Measurements from ENCODE around the gene UBXN4. TPM values are rescaled to one million over a fixed set of nuclear protein-coding genes. Genes with fewer than 3 reads are reported as not detected.
A peak's percentile ranks its signal among the peaks of the same experiment; 100 is the strongest.

The UBXN4 gene
- total RNA-seq, 3 donors from 2014 or later: 78.2 to 91.1 (median 80.5) TPM

DNA sequence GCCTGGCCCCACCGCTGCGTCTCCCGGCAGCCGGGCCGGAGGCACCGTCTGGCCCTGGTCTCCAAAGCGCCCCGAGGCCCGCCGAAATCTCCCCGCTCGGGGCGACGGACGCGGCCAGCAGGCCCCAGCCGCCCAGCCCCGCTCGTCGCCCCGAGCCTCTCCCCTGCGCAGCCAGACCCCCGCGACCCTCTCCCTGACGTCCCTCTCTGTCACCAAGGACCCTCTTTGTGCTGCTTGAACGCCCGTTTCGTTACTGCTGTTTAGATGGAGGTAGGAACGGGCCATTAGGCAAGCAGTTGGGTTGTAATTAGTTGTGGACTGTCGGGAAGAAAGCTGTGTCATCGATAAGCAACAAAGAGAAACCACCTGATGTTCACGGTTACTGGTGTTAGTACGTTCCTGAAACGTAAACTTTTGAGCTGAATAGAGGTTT lies 686 bp downstream of the UBXN4 start:
- peaks cover 4% of the 10 kb centered on the region for H3K9me3 Mint-ChIP-seq
- peaks cover 22% of the 10 kb centered on the region for H3K36me3 Mint-ChIP-seq (ENCODE audit: insufficient read depth)
- ATAC-seq (peak; percentile 16 to 20), DNase-seq (peak; percentile 12)
- peak overlapping the region; percentile 99 for H3K4me3 Mint-ChIP-seq
- peaks cover 39% of the 10 kb centered on the region for H3K4me1 Mint-ChIP-seq (ENCODE audit: low read depth)
- no peaks in the 10 kb centered on the region for H3K27me3 Mint-ChIP-seq (ENCODE audit: low read depth)

DNA sequence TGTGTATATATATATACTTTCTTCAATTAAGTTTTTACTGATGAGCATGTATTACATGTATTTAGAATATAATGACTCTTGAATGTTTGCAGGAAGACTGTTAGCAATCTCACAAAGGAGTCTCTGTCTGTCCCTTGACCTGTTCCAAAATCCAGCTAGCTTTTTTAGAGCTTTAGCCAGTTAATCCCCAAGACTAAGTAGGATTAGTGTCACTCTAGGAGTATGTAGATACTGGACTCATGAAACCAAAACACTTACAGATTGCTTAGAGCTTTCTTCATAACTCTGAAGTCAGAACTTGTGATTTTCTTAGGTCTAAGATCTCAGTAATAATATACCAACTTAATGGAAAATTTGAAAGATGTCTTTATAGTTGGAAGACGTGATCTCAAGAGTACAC lies 2.2 kb downstream of the UBXN4 start:
- H3K36me3 Mint-ChIP-seq (ENCODE audit: insufficient read depth): peaks cover 23% of the 10 kb centered on the region
- H3K9me3 Mint-ChIP-seq: peaks cover 4% of the 10 kb centered on the region
- H3K4me3 Mint-ChIP-seq: peak overlapping the region; percentile 62
- ATAC-seq (no peak), DNase-seq (no peak)
- peaks cover 39% of the 10 kb centered on the region for H3K4me1 Mint-ChIP-seq (ENCODE audit: low read depth)
- no peaks in the 10 kb centered on the region for H3K27me3 Mint-ChIP-seq (ENCODE audit: low read depth)

DNA sequence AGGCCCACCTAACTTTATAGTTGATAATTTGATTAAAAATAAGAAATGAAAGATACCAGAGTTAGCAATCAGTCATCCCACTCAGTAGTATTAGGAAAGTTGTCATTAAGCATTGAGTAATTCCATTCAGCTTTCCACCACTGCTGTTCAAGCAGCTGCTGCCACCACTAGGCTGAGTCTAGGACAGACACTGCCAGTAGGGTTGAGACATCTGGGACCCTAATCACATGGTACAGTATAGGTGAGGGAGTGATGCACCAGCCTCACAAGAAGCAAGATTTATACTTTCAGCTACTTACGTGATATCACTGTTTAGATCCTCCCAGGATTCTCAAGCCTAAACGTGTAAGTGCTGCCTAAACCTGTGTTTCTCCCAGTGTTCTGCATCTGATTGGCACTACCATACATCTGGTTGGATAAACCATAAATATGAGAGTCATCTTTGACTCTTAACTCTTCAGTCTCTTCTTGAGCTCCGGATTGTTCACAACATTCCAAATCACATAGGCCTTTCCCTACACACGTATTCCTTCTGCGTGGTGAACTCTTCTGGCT lies 3.2 kb downstream of the UBXN4 start:
- Mint-ChIP-seq H3K4me3 (peak overlapping the region; percentile 62), H3K27me3 (ENCODE audit: low read depth) (no peaks in the 10 kb centered on the region), H3K36me3 (ENCODE audit: insufficient read depth) (peaks cover 30% of the 10 kb centered on the region), H3K4me1 (ENCODE audit: low read depth) (peaks cover 41% of the 10 kb centered on the region), H3K9me3 (peaks cover 4% of the 10 kb centered on the region)
- ATAC-seq: no peak
- no peak for DNase-seq

DNA sequence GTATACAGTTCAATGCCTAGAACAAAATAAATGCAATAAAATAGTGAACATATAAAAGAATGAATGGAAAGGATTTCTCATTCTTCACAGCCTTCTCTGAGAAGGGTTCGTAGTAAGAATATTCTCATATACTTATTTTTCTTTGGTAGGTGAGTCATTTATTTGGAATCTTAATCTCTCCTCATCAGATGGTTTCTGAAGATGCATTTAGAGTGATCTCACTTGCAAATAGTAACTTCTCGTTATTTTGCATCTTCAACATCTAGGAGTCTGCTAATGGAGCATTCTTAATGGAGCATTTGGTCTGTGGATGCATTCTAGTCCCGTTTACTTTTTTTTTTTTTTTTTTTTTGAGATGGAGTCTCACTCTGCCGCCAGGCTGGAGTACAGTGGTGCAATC lies 3.9 kb downstream of the UBXN4 start:
- H3K27me3 Mint-ChIP-seq (ENCODE audit: low read depth): no peaks in the 10 kb centered on the region
- no peak for ATAC-seq
- H3K4me3 Mint-ChIP-seq: no peak overlapping the region
- peaks cover 41% of the 10 kb centered on the region for H3K4me1 Mint-ChIP-seq (ENCODE audit: low read depth)
- DNase-seq: no peak
- H3K36me3 Mint-ChIP-seq (ENCODE audit: insufficient read depth): peaks cover 31% of the 10 kb centered on the region
- peaks cover 4% of the 10 kb centered on the region for H3K9me3 Mint-ChIP-seq

DNA sequence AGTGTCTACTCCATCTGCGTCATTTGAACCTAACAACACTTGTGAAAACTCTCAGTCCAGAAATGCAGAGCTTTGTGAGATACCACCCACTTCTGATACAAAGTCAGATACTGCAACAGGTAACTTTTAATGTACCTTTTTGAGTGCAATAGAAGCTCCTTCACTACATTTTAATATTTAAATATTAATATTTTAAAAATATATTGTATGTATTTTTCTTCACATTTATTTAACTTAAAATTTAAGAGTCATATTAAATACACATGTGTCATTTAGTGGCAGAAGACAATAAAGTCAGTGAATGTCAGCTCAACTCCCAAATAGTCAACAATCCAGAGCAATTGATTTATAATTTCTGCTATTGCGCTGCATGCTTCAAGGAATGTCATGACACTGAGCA lies 13.9 kb downstream of the UBXN4 start:
- peaks cover 3% of the 10 kb centered on the region for H3K4me1 Mint-ChIP-seq (ENCODE audit: low read depth)
- H3K36me3 Mint-ChIP-seq (ENCODE audit: insufficient read depth): peaks cover 37% of the 10 kb centered on the region
- no peak for ATAC-seq
- DNase-seq: no peak
- peaks cover 9% of the 10 kb centered on the region for H3K9me3 Mint-ChIP-seq
- H3K27me3 Mint-ChIP-seq (ENCODE audit: low read depth): no peaks in the 10 kb centered on the region
- H3K4me3 Mint-ChIP-seq: no peak overlapping the region

DNA sequence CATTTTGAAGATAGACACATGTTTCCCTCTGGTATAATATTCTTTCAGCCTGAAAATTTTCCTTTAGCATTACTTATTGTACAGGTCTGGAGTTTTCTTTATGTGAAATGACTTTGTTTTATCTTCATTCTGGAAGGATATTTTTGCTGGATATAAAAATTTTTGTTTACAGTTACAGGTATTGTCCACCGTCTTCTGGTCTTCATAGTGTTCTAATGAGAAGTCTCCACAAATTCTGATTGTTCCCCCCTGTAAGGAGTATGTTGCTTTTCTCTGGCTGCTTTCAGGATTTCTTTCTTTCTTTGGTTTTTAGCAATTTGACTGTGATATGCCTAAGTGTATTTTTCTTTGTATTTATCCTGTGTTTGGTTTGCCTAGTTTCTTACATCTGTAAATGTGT lies 15.0 kb downstream of the UBXN4 start:
- ATAC-seq (no peak), DNase-seq (no peak)
- no peaks in the 10 kb centered on the region for H3K27me3 Mint-ChIP-seq (ENCODE audit: low read depth)
- peaks cover 9% of the 10 kb centered on the region for H3K9me3 Mint-ChIP-seq
- H3K4me3 Mint-ChIP-seq: no peak overlapping the region
- H3K4me1 Mint-ChIP-seq (ENCODE audit: low read depth): peaks cover 3% of the 10 kb centered on the region
- peaks cover 37% of the 10 kb centered on the region for H3K36me3 Mint-ChIP-seq (ENCODE audit: insufficient read depth)

DNA sequence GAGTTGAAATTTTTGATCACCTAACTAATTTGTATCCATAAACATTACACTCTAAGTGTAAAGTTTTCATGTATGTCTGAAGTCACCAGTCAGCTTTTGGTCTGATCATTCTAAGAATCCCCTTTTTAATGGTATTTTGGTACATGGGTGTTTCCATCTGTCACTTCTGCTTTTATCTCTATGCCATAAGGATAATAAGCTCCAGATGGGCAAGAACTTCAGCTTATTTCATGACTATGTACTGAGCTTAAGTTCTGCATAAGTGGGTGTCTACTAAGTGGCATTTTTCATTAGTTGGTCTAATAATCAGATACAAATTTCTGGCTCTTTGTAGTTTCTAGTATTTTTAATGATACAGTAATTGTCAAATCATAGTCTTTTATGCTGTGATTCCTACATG lies 20.4 kb downstream of the UBXN4 start:
- peaks cover 27% of the 10 kb centered on the region for H3K36me3 Mint-ChIP-seq (ENCODE audit: insufficient read depth)
- H3K4me1 Mint-ChIP-seq (ENCODE audit: low read depth): peaks cover 8% of the 10 kb centered on the region

DNA sequence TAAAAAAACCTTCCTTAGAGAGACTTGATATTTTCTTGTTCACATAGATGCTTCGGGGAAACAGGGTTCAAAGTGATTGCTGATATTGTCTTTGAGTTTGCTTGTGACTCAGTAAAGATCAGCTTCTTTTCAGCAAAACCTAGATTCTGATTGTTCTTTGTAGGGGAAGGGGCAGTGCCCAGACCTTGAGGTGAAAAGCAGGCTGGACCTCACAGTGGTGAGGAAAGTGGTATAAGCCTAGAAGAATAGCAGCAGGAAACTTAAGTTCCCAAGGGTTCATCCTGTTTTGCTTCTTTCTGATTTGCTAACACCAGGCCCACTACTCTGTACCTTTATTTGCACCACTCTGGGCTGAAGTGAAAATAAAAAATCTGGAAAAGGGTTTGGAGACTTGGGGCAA lies 20.9 kb downstream of the UBXN4 start:
- Mint-ChIP-seq H3K36me3 (ENCODE audit: insufficient read depth) (peaks cover 27% of the 10 kb centered on the region), H3K4me1 (ENCODE audit: low read depth) (peaks cover 11% of the 10 kb centered on the region), H3K9me3 (no peaks in the 10 kb centered on the region), H3K4me3 (no peak overlapping the region), H3K27me3 (ENCODE audit: low read depth) (no peaks in the 10 kb centered on the region)
- ATAC-seq: no peak
- DNase-seq: no peak

More for the DNA sequence above, 20.4 kb downstream of the UBXN4 start:
- DNase-seq (no peak), ATAC-seq (no peak)
- H3K27me3 Mint-ChIP-seq (ENCODE audit: low read depth): no peaks in the 10 kb centered on the region
- H3K9me3 Mint-ChIP-seq: no peaks in the 10 kb centered on the region
- H3K4me3 Mint-ChIP-seq: no peak overlapping the region

DNA sequence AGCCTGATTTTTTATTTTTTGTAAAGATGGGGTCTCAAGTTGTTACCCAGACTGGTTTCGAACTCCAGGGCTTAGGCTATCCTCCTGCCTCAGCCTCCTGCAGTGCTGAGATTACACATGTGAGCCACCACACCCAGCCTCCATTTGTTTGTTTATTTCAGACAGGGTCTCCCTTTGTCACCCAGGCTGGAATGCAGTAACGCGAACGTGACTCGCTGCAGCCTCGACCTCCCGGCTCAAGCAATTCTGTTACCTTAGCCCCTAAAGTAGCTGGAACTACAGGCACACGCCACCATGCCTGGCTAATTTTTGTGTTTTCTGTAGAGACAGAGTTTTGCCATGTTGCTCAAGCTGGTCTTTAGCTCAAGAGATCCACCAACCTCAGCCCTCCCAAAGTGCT lies 27.2 kb downstream of the UBXN4 start:
- Mint-ChIP-seq H3K36me3 (ENCODE audit: insufficient read depth) (peaks cover 35% of the 10 kb centered on the region), H3K9me3 (no peaks in the 10 kb centered on the region), H3K4me3 (no peak overlapping the region), H3K27me3 (ENCODE audit: low read depth) (no peaks in the 10 kb centered on the region), H3K4me1 (ENCODE audit: low read depth) (peaks cover 10% of the 10 kb centered on the region)
- ATAC-seq (no peak), DNase-seq (no peak)

DNA sequence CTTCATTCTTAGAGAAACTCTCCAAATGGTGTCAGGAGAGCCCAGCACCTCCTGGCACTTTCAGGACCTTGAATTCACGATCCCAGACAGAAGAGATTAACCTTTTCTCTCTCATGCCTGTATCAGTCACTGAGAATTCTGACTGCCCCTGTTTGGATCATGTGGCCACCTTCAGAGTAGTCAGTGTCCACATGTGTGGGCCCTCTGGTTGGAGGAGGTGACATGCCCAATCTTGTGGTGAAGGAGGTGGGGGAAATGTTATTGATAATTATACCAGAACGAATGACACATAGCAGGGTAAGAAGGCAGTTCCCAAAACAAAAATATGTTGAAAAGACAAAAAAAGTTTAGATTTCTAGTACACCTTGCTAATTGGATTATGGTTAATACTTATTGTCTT lies 31.7 kb downstream of the UBXN4 start:
- Mint-ChIP-seq H3K36me3 (ENCODE audit: insufficient read depth) (peaks cover 41% of the 10 kb centered on the region), H3K9me3 (no peaks in the 10 kb centered on the region), H3K4me3 (no peak overlapping the region), H3K4me1 (ENCODE audit: low read depth) (peaks cover 2% of the 10 kb centered on the region), H3K27me3 (ENCODE audit: low read depth) (no peaks in the 10 kb centered on the region)
- ATAC-seq: no peak
- no peak for DNase-seq

DNA sequence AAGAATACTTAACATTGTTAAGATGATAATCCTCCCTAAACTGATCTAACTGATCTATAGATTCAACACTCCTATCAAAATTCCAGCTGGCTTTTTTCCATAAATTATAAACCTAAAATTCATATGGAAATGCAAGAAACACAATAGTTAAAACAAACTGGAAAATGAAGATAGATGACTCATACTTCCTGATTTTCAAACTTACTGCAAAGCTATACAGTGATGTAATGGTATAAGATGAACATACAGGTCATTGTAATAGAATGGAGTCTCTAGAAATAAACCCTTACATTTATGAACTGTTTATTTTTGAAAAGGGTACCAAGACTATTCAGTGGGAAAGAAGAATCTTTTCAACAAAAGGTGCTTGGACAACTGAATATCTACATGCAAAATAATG lies 32.3 kb downstream of the UBXN4 start:
- H3K4me1 Mint-ChIP-seq (ENCODE audit: low read depth): peaks cover 2% of the 10 kb centered on the region
- H3K36me3 Mint-ChIP-seq (ENCODE audit: insufficient read depth): peaks cover 42% of the 10 kb centered on the region
- DNase-seq (no peak), ATAC-seq (no peak)
- H3K9me3 Mint-ChIP-seq: no peaks in the 10 kb centered on the region
- H3K4me3 Mint-ChIP-seq: no peak overlapping the region
- H3K27me3 Mint-ChIP-seq (ENCODE audit: low read depth): no peaks in the 10 kb centered on the region

DNA sequence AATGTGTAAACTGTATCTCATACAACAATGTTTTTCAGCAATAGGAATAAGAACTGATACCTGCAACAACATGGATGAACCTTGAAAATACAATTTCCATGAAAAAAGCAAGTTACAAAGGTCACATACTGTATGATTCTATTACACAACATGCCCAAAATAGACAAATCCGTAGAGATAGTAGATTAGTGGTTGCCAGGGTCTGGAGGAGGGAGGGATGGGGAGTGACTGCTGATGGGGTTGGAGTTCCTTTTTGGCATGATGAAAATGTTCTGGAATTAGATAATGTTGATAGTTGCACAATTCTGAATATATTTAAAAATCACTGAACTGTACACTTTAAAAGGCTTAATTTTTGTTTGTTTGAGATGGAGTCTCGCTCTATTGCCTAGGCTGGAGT lies 33.8 kb downstream of the UBXN4 start:
- H3K4me1 Mint-ChIP-seq (ENCODE audit: low read depth): peaks cover 2% of the 10 kb centered on the region
- no peaks in the 10 kb centered on the region for H3K9me3 Mint-ChIP-seq
- no peak for ATAC-seq
- peaks cover 42% of the 10 kb centered on the region for H3K36me3 Mint-ChIP-seq (ENCODE audit: insufficient read depth)
- no peaks in the 10 kb centered on the region for H3K27me3 Mint-ChIP-seq (ENCODE audit: low read depth)
- no peak overlapping the region for H3K4me3 Mint-ChIP-seq
- DNase-seq: no peak

DNA sequence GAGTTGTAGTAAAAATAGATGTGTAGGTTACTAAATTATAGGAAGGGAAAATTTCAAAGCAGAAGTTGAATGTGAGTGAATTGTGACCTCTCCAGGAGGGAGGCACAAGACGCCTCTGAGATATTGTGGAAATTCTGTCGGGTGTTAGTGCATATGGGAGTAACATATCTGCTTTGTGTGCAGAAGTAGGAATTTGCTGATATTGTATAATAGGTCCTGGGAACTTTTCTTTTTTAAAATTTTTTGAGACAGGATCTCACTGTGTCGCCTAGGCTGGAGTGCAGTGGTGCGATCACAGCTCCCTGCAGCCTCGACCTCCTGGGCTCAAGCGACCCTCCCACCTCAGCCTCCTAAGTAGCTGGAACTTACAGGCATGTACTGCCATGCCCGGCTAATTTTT lies 34.7 kb downstream of the UBXN4 start:
- H3K27me3 Mint-ChIP-seq (ENCODE audit: low read depth): no peaks in the 10 kb centered on the region
- H3K36me3 Mint-ChIP-seq (ENCODE audit: insufficient read depth): peaks cover 51% of the 10 kb centered on the region
- no peaks in the 10 kb centered on the region for H3K9me3 Mint-ChIP-seq
- H3K4me3 Mint-ChIP-seq: no peak overlapping the region
- ATAC-seq: no peak
- H3K4me1 Mint-ChIP-seq (ENCODE audit: low read depth): peaks cover 2% of the 10 kb centered on the region
- DNase-seq: no peak

DNA sequence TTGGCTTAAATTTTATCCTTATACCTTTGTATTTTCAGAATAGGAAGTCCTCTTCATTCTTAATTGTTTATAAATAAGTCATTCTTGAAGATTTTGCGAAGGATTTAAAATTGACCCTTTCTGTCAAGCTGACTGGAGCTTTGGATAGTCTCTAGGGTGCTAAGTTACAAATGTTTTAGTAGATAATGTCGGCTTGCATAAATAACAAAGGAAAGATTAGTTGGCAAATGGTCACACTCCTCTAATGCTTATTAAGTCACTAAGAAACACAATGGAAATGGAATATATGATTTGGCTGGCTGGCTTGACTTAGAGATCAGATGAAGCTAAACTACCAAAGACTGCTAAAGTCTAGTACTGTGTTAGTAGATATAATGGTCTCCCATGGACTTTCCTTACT lies 40.6 kb downstream of the UBXN4 start:
- Mint-ChIP-seq H3K4me1 (ENCODE audit: low read depth) (no peaks in the 10 kb centered on the region), H3K9me3 (no peaks in the 10 kb centered on the region), H3K36me3 (ENCODE audit: insufficient read depth) (peaks cover 62% of the 10 kb centered on the region), H3K4me3 (no peak overlapping the region), H3K27me3 (ENCODE audit: low read depth) (no peaks in the 10 kb centered on the region)
- DNase-seq: no peak
- no peak for ATAC-seq

DNA sequence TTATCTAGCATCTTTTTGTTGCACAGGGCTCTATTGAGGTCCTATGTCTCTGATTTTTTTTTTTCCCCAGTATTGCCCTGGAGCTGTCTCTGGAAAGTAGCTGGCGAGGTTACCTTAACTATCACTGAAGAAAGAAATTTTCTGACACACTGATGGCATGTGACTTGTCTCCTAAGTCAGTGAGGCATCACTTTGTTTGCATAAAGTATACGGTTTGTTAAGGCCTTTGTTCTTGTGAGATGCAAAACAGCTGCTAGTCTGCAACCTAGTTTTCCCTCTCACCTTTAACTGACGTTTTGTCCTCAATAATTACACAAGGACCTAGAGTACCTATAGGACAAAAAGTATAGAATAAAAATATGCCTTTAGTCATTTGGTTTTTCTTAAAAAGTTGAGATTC lies 41.8 kb downstream of the UBXN4 start:
- Mint-ChIP-seq H3K4me1 (ENCODE audit: low read depth) (no peaks in the 10 kb centered on the region), H3K9me3 (no peaks in the 10 kb centered on the region), H3K27me3 (ENCODE audit: low read depth) (no peaks in the 10 kb centered on the region), H3K36me3 (ENCODE audit: insufficient read depth) (peaks cover 59% of the 10 kb centered on the region), H3K4me3 (no peak overlapping the region)
- ATAC-seq: no peak
- no peak for DNase-seq

DNA sequence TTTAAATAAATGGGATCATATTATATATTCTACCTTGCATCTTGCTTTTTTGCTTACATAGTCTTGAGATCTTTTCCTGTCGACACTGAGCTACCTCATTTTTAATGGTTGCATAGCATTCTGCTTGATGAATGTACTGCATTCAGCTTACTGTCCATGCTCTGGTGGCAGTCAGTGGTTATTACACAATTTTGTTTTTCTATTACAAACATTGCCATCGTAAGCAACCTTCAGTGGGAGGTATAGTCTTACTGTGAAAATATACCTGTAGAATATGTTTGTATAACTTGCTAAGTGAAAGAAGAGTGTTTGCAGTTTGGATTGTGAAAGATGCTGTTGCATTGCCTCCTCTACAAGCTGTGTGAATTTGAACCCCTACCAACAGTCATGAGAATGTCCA lies 43.4 kb downstream of the UBXN4 start:
- DNase-seq: no peak

More for the DNA sequence above, 43.4 kb downstream of the UBXN4 start:
- ATAC-seq: no peak
- peaks cover 52% of the 10 kb centered on the region for H3K36me3 Mint-ChIP-seq (ENCODE audit: insufficient read depth)
- H3K9me3 Mint-ChIP-seq: no peaks in the 10 kb centered on the region
- no peaks in the 10 kb centered on the region for H3K27me3 Mint-ChIP-seq (ENCODE audit: low read depth)
- H3K4me3 Mint-ChIP-seq: no peak overlapping the region
- no peaks in the 10 kb centered on the region for H3K4me1 Mint-ChIP-seq (ENCODE audit: low read depth)
